Endothelial cell of hepatic sinusoid (primary cell): ENCODE measurements around the gene WDFY4.

ENCODE experiments used
- in situ Hi-C: cut with HindIII; loops from 2 replicates; pipeline ENCODE4 v1.10.0; 2017; ENCODE audit warnings: low sequenced_read_pairs

Gene WDFY4

DNA sequence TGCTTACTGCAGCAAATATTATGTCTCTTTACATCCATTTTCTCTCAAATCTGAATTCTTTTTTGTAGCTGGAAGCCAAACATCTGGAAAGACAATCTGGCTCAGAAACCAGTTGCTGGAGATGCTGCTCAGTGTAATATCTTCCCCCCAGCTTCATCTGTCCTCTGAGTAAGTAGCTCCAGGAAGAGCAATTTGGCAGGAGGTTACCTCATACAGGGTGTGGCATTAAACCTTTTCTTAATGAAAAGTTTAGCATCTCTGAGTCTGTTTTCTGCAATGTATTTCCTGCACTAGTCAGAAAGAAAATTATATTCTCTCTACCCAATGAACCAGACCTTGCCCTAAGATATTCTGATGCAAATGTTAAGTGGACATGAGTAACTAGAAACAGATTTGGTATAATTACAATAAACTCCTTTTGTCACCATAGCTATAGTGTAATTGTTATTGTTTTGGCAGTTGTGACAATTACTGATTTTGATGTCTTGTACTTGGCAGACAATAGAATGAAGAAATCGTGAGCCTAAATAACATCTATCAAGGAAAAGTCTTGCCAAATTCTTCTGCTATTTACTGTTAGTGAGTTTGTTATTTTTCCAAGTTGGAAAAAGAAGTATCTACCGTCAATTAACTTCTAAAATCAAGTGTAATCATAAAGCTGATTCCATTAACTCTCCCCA lies 123.3 kb downstream of the WDFY4 start:
- in situ Hi-C loops = no loop called here

DNA sequence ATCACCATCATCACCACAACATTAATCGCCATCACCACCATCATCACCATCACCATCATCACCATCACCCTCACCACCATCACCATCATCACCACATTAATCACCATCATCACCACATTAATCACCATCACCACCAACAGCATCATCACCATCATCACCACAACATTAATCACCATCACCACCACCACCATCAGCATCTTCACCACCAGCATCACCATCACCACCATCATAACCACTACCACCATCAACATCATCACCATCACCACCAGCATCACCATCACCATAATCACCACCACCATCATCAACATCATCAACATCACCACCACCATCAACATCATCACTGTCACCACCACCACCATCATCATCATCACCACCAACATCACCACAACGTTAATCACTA lies 124.6 kb downstream of the WDFY4 start:
- in situ Hi-C loops = no loop called here

DNA sequence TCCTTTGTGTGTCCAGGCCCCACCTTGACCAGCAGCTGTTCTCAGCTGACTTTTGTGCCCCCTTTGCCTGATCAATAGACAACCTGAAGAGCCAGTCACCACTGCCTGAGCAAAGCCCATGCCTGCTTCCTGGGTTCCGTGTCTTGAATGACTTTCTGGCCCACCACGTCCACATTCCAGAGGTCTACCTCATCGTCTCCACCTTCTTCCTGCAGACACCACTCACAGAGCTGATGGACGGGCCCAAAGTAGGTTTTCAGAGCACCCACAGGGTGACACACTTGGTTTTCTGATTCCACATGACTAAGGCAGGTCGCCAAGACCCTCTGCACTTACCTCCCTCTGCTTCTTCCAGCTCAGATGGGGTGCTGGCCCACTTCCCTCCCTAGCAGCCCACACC lies 126.8 kb downstream of the WDFY4 start:
- in situ Hi-C loops = no loop called here

GRCh38 chr10:48811917-48812316 lies 127.2 kb downstream of the WDFY4 start:
- in situ Hi-C loops = no loop called here

GRCh38 chr10:48813291-48813690 lies 128.6 kb downstream of the WDFY4 start:
- in situ Hi-C loops = no loop called here

GRCh38 chr10:48813825-48814224 lies 129.2 kb downstream of the WDFY4 start:
- in situ Hi-C loops = no loop called here

- in situ Hi-C loops = no loop called here
Measured at GRCh38 chr10:48814933-48815332, 130.3 kb downstream of the WDFY4 start.

- in situ Hi-C loops = no loop called here
Measured at GRCh38 chr10:48817141-48817540, 132.5 kb downstream of the WDFY4 start.

DNA sequence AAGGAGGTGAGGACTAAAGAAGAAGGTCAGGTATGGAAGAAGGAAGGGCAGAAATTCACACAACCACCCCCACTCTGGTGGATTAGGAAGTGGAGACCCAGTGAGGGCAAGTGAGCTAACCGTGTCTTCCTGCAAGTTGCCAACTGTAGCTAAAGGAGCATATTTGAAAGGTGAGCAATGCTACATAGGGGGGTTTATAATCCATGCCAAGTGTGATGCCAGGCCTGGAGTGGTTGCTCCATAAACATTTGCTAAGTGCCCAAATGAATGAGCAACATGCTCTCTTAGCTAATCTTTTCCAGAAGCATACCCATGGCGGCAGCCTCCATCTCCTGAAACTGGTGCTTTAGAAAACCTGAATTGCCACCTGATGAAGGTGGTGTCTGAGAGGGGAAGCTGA lies 133.4 kb downstream of the WDFY4 start:
- in situ Hi-C loops = no loop called here

DNA sequence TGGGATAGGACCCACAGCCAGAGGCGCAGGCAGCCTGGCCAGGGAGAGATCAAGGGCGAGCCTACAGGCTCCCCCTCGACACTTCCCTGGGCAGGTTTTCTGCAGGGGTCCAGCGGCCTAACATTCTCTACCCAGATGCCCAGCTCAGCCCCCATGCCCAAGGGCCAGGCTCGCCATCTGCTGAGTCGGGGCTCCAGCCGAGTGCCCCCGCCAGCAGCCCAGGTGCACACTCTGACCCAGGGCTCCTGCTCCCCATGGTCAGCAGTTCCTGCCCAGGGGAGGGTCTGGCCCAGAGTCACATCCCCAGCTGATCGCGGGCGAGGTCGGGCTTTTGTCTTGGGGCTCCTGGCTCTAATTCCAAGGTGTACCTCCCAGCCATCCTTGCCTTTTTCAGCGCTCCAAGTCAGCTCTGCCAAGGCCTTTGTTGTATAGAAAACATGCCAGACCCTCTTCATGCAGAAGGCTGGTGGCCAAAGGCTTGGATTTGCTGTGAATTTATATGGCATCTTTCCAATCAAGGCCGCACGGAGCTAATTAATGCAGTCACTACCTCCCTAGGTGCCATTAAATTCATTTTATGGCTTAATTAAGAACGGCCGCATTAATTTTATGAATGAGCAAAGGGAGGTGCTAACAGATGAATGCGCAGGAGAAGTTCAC lies 134.3 kb downstream of the WDFY4 start:
- in situ Hi-C loops = no loop called here

GRCh38 chr10:48819783-48820182 lies 135.1 kb downstream of the WDFY4 start:
- in situ Hi-C loops = no loop called here

DNA sequence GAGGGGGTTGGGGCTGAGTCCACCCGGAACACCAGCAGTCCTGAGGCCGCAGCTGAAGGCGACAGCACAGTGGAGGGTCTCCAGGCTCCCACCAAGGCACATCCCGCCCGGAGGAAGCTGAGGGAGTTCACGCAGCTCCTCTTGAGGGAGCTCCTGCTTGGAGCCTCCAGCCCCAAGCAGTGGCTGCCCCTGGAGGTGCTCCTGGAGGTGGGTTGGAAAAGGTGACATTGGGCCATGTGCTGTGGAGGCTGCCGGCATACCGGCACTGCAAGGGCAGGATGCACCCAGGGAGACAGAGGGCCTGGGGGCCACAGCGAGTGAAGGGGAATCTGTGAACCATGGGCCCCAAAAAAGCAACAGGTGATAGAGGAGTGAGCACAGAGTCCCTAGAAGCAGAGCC lies 135.6 kb downstream of the WDFY4 start:
- in situ Hi-C loops = no loop called here

- in situ Hi-C loops = no loop called here
Measured at GRCh38 chr10:48820699-48821098, 136.0 kb downstream of the WDFY4 start.

- in situ Hi-C loops = no loop called here
Measured at GRCh38 chr10:48821111-48821510, 136.4 kb downstream of the WDFY4 start.

DNA sequence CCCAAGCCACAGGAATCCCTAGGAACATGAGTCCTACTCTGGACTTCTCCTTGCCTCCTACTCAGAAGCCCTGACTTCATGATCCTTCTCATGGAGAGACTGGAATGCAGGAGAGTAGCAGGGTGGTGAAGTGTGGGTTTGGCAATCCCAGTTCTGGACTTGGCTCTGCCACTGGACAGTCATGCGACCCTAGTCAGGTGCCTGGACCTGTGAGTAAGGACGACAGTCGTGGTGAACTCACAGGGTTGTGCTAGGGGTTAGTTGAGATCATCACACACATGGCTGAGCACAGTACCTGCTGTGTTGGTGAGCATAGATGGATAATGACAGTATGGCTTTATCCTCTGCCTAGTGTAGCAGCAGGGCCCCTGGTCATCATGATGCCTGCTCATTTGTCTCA lies 137.0 kb downstream of the WDFY4 start:
- in situ Hi-C loops = no loop called here

- in situ Hi-C loops = no loop called here
Measured at GRCh38 chr10:48833674-48834073, 149.0 kb downstream of the WDFY4 start.

- in situ Hi-C loops = no loop called here
Measured at GRCh38 chr10:48834189-48834965, 149.7 kb downstream of the WDFY4 start.

- in situ Hi-C loops = no loop called here
Measured at GRCh38 chr10:48835781-48836180, 151.1 kb downstream of the WDFY4 start.

GRCh38 chr10:48836605-48837004 lies 151.9 kb downstream of the WDFY4 start:
- in situ Hi-C loops = no loop called here

DNA sequence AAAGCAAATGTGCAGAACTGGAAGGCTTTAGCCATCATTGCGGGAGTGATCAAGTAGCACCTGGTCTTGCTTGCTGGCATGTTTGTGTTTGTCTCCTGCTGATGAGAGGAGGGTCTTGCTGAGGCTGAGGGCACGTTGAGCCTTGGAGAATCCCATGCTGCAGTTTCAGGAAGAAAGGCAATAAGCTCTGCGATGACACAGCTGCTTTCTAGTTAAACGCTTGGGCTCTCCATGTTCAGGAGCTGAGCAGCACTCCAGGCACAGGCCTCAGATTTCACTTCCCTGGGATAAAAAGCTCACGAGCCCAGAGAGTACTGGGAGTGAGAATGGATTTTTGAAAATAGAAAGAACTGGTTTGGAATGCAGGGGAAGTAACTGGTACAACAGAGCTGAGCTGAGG lies 154.2 kb downstream of the WDFY4 start:
- in situ Hi-C loops = no loop called here

GRCh38 chr10:48839809-48840679 lies 155.4 kb downstream of the WDFY4 start:
- in situ Hi-C loops = no loop called here
